CD8-positive, alpha-beta memory T cell (primary cell): ENCODE results near the gene STPG3. TPM values are rescaled to one million over a fixed set of nuclear protein-coding genes. Genes with fewer than 3 reads are reported as not detected.

Source experiments
- CTCF ChIA-PET: fragments of 350-600 bp; sonication (Branson Sonifier 250); formaldehyde crosslinking; loops from one replicate; lab custom pipeline; 2021; ENCODE audit warnings: antibody characterized with exemption; lab: Charles Lee
- POLR2A ChIA-PET: fragments of 350-600 bp; sonication (Branson Sonifier 250); formaldehyde crosslinking; loops from one replicate; lab custom pipeline; 2021; ENCODE audit warnings: antibody characterized with exemption; lab: Charles Lee
- DNase-seq, 5 donors: peaks; one replicate each; pipeline versions ENCODE4 v3.0.0 to v3.0.0-alpha.2; 2020 to 2022; ENCODE audit warnings: mixed read lengths in 1 of 5
- H3K27ac ChIP-seq: one replicate; pipeline ENCODE4 v1.7.0; 2013; ENCODE audit warnings: low read depth, mild to moderate bottlenecking, low read length, moderate library complexity
- H3K27me3 ChIP-seq: 2 replicates; pipeline ENCODE4 v1.7.0; 2013; ENCODE audit warnings: low read length, mild to moderate bottlenecking; ENCODE audit not compliant: insufficient read depth, poor library complexity, severe bottlenecking
- H3K36me3 ChIP-seq: 2 replicates; pipeline ENCODE4 v1.7.0; 2013; ENCODE audit warnings: mild to moderate bottlenecking, low read length, moderate library complexity; ENCODE audit not compliant: insufficient read depth
- H3K4me1 ChIP-seq: 2 replicates; pipeline ENCODE4 v1.7.0; 2013; ENCODE audit warnings: mild to moderate bottlenecking, low read length, moderate library complexity; ENCODE audit not compliant: insufficient read depth
- H3K4me3 ChIP-seq: 2 replicates; pipeline ENCODE4 v1.7.0; 2013; ENCODE audit warnings: mild to moderate bottlenecking, low read length
- H3K9me3 ChIP-seq: 2 replicates; pipeline ENCODE4 v1.7.0; 2013; ENCODE audit warnings: mild to moderate bottlenecking, low read length
- H3K27ac Mint-ChIP-seq, 8 donors: one replicate each; pipeline ENCODE4 v1.8.0; 2020 to 2021; ENCODE audit warnings: mixed read lengths in 8 of 8, mild to moderate bottlenecking in 6 of 8, inconsistent platforms in 3 of 8, moderate library complexity in 3 of 8
- H3K27me3 Mint-ChIP-seq, 2 donors: one replicate each; pipeline ENCODE4 v1.8.0; 2020 to 2021; ENCODE audit warnings: mixed read lengths in 2 of 2, mild to moderate bottlenecking in 1 of 2, moderate library complexity in 1 of 2
- H3K36me3 Mint-ChIP-seq, 3 donors: one replicate each; pipeline ENCODE4 v1.8.0; 2020 to 2021; ENCODE audit warnings: mixed read lengths in 3 of 3, inconsistent platforms in 1 of 3, mild to moderate bottlenecking in 1 of 3
- H3K4me1 Mint-ChIP-seq, 3 donors: one replicate each; pipeline ENCODE4 v1.8.0; 2020 to 2021; ENCODE audit warnings: mixed read lengths in 3 of 3, inconsistent platforms in 1 of 3, mild to moderate bottlenecking in 1 of 3
- H3K4me3 Mint-ChIP-seq, 7 donors: one replicate each; pipeline ENCODE4 v1.8.0; 2020 to 2021; ENCODE audit warnings: mixed read lengths in 7 of 7, mild to moderate bottlenecking in 6 of 7, moderate library complexity in 4 of 7, inconsistent platforms in 2 of 7
- H3K9me3 Mint-ChIP-seq, 5 donors: one replicate each; pipeline ENCODE4 v1.8.0; 2020 to 2022; ENCODE audit warnings: mixed read lengths in 5 of 5, mild to moderate bottlenecking in 3 of 5, moderate library complexity in 2 of 5, inconsistent platforms in 1 of 5
- polyA plus RNA-seq: library from polyadenylated mRNA; unstranded; fragments of 300-500 nt; fragmentation: Illumina TruSeq; gene quantifications from one replicate; pipeline ENCODE4 v1.2.3, GENCODE V29; 2021
- total RNA-seq, 2 experiments: library from RNA; stranded (reverse); gene quantifications; one replicate each; pipeline ENCODE4 v1.2.3, GENCODE V29; 2021

STPG3 gene
- total and polyA plus RNA-seq, 3 experiments from 2014 or later, result 0.27 to 0.28 TPM; not detected in 1

GRCh38 chr9:137223078-137223970 lies 27.8 kb upstream of the STPG3 start:
- H3K9me3 Mint-ChIP-seq, result peaks cover 0 to 1% (median 0%) of the 10 kb centered on the region in 5 donors
- Histone ChIP-seq H3K4me1 (peaks cover 13% of the 10 kb centered on the region), H3K36me3 (no peaks in the 10 kb centered on the region), H3K9me3 (no peaks in the 10 kb centered on the region), H3K4me3 (peak overlapping the region; percentile 88), H3K27me3 (no peaks in the 10 kb centered on the region), H3K27ac (peak overlapping the region; percentile 74)
- ChIA-PET CTCF (interaction anchor here (0.9 to 3.5 kb wide), 7 partner anchors 14 to 188 kb away, joined by 3 to 18 read pairs (median 4); no protein-coding TSS in a partner anchor), POLR2A (interaction anchor here (0.6 to 2.9 kb wide), 11 partner anchors 16 to 200 kb away, joined by 3 to 23 read pairs (median 7); partner anchors contain the start of genes ANAPC2, EXD3, MAN1B1 and NOXA1)
- peaks cover 2 to 4% of the 10 kb centered on the region in 2 donors for H3K27me3 Mint-ChIP-seq
- no peaks in the 10 kb centered on the region for H3K36me3 Mint-ChIP-seq
- peak overlapping the region; percentile 71 to 85 (median 76) for H3K4me3 Mint-ChIP-seq
- H3K27ac Mint-ChIP-seq, result peak overlapping the region; percentile 51 to 91 (median 81)
- peak; percentile 95 to 99 (median 98) for DNase-seq
- H3K4me1 Mint-ChIP-seq, result peaks cover 4 to 15% (median 5%) of the 10 kb centered on the region in 3 donors

- no peaks in the 10 kb centered on the region for H3K9me3 Mint-ChIP-seq
- no peaks in the 10 kb centered on the region for H3K9me3 ChIP-seq
- peak within 1 kb of the TSS; percentile 71 to 85 (median 76) for H3K4me3 Mint-ChIP-seq
- peaks cover 13% of the 10 kb centered on the region for H3K4me1 ChIP-seq
- peak within 1 kb of the TSS; percentile 74 for H3K27ac ChIP-seq
- peaks cover 4 to 15% (median 5%) of the 10 kb centered on the region in 3 donors for H3K4me1 Mint-ChIP-seq
- ChIA-PET CTCF (interaction anchor here (1.1 to 4.6 kb wide), 6 partner anchors 10 to 129 kb away, joined by 3 to 30 read pairs (median 11); partner anchors contain the start of genes ANAPC2 and SSNA1), POLR2A (interaction anchor here (2.9 kb wide), 1 partner anchor 96 kb away, joined by 13 read pairs; no protein-coding TSS in a partner anchor)
- peak within 1 kb of the TSS; percentile 51 to 91 (median 81) for H3K27ac Mint-ChIP-seq
- H3K27me3 Mint-ChIP-seq, result peaks cover 2 to 4% of the 10 kb centered on the region in 2 donors
- DNase-seq, result no peak
- peak within 1 kb of the TSS; percentile 88 for H3K4me3 ChIP-seq
- H3K27me3 ChIP-seq, result no peaks in the 10 kb centered on the region
- H3K36me3 Mint-ChIP-seq, result no peaks in the 10 kb centered on the region
- no peaks in the 10 kb centered on the region for H3K36me3 ChIP-seq
Observed at GRCh38 chr9:137224830-137225694, 26.0 kb upstream of the STPG3 start, which contains the start of gene CYSRT1. CYSRT1 (plus strand) TSS chr9:137225174; CDS start chr9:137225622, 448 bp downstream.

DNA sequence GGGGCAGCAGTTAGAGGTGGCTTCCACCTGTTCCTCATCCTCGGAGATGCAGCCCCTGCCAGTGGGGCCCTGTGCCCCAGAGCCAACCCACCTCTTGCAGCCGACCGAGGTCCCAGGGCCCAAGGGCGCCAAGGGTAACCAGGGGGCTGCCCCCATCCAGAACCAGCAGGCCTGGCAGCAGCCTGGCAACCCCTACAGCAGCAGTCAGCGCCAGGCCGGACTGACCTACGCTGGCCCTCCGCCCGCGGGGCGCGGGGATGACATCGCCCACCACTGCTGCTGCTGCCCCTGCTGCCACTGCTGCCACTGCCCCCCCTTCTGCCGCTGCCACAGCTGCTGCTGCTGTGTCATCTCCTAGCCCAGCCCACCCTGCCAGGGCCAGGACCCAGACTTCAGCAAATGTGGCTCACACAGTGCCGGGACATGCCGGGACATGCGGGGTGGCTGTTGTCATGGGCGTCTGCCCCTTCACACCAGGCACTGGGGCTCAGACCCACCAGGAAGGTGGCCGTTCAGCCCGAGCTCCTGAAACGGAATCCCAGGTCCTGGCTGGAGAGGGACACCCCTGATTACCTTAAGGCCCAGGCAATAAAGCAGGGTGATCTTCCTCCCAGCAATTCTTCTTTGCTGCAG lies 25.3 kb upstream of the STPG3 start:
- POLR2A ChIA-PET, result interaction anchor here (0.6 kb wide), 1 partner anchor 34 kb away, joined by 4 read pairs; no protein-coding TSS in a partner anchor

DNA sequence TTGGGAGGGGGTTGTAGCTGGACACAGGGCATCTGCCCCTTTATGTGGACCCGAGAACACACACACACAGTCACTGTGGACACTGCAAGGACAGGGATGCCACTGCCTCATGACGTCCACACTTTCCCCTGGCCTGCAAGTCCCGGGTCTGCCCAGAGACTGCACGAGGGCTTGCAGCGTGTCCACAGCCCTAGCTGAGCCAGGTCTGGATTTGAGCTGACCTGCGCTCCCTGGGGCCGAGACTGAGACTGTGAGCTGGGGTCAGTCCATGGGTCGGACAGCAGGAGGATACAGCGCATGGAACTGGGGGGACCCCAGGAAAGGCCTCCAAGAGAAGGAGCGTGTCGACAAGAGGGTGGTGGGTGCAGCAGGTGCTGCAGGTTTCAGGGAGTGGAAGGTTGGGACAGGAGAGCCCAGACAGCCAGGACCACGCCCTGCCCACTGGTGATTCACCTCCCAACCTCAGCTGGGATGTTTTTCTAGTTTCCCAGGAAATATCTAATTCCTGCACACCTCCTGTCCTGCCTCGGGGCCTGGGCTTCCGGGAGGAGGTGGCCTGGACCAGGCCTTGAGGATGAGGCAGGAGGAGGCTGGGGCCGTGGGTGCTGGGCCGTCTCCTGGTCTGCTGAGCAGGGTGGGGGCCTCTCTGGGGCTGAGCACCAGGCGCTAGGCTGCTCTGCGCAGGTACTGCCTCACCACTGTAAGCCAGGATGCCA lies 24.6 kb upstream of the STPG3 start:
- H3K27me3 Mint-ChIP-seq, result peaks cover 2 to 4% of the 10 kb centered on the region in 2 donors
- H3K36me3 Mint-ChIP-seq, result no peaks in the 10 kb centered on the region
- H3K27ac ChIP-seq, result no peak overlapping the region
- no peaks in the 10 kb centered on the region for H3K36me3 ChIP-seq
- peaks cover 4 to 15% (median 5%) of the 10 kb centered on the region in 3 donors for H3K4me1 Mint-ChIP-seq
- H3K4me1 ChIP-seq, result peaks cover 13% of the 10 kb centered on the region
- no peaks in the 10 kb centered on the region for H3K9me3 ChIP-seq
- H3K27ac Mint-ChIP-seq, result peak overlapping the region in 1 of 8 donors; percentile 50
- H3K27me3 ChIP-seq, result no peaks in the 10 kb centered on the region
- ChIA-PET CTCF (interaction anchor here (0.8 to 4.6 kb wide), 14 partner anchors 10 to 198 kb away, joined by 3 to 30 read pairs (median 5); partner anchors contain the start of genes ABCA2, ANAPC2, DPP7 and NPDC1), POLR2A (interaction anchor here (0.6 to 1.0 kb wide), 3 partner anchors 26 to 180 kb away, joined by 4 to 5 read pairs (median 4); partner anchors contain the start of gene TPRN)
- no peak overlapping the region for H3K4me3 Mint-ChIP-seq
- no peaks in the 10 kb centered on the region for H3K9me3 Mint-ChIP-seq
- no peak for DNase-seq
- H3K4me3 ChIP-seq, result no peak overlapping the region

More for the DNA sequence above, 25.3 kb upstream of the STPG3 start:
- Histone ChIP-seq H3K4me1 (peaks cover 13% of the 10 kb centered on the region), H3K27ac (no peak overlapping the region), H3K9me3 (no peaks in the 10 kb centered on the region), H3K4me3 (no peak overlapping the region), H3K36me3 (no peaks in the 10 kb centered on the region), H3K27me3 (no peaks in the 10 kb centered on the region)
- CTCF ChIA-PET, result interaction anchor here (1.1 to 4.6 kb wide), 8 partner anchors 9 to 197 kb away, joined by 3 to 30 read pairs (median 9); partner anchors contain the start of genes ABCA2, ANAPC2, SSNA1 and TUBB4B
- Mint-ChIP-seq H3K4me3 (no peak overlapping the region), H3K27me3 (peaks cover 2 to 4% of the 10 kb centered on the region in 2 donors), H3K36me3 (no peaks in the 10 kb centered on the region), H3K4me1 (peaks cover 4 to 15% (median 5%) of the 10 kb centered on the region in 3 donors), H3K27ac (peak overlapping the region in 1 of 8 donors; percentile 50), H3K9me3 (no peaks in the 10 kb centered on the region)
- no peak for DNase-seq

DNA sequence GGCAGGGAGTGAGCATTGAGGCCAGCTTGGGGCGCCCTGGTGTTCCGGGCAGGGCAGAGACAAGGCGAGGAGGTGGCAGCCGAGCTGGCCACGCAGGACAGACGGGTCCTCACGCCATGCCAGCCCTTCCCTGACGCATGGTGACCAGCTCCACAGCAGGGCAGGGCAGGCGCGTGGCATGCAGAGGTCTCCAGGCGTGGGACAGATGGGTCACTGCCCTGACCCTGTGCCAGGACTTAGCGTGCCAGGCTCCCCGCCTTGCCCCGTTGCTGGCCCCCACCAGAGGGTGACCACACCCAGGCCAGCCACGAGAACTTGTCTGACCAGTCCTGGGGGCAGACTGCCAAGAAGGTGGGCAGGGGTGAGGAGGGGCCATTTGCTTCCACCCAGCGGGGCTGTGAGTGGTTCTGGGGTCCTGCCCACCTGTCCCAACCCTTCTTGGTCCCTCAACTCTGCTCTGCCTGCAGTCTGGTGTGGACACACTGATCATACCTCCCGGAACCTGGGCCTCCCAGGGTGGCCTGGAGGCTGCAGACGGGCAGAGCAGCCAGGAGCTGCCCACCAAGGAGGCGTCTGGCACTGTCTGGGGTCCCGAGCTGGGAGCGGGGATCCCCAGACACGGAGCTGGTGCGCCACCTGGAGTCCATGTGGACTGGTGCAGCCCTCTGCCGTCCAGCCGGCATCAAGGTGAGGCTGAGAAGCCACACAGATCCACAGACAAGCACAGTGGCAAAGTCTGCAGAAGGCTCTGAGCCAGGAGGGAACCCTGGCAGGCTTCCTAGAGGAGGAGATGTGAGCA lies 23.8 kb upstream of the STPG3 start, which contains the start of gene RNF224:
TSS of gene RNF224 (plus strand) at position 449 of the 799 bp plus-strand sequence. CDS start 834 bp downstream, outside the sequence.
- H3K27ac ChIP-seq, result no peak within 1 kb of the TSS
- no peak within 1 kb of the TSS for H3K4me3 ChIP-seq
- peaks cover 2 to 7% of the 10 kb centered on the region in 2 donors for H3K27me3 Mint-ChIP-seq
- H3K27ac Mint-ChIP-seq, result peak within 1 kb of the TSS in 3 of 8 donors; percentile 47 to 60 (median 60)
- ChIA-PET CTCF (interaction anchor here (0.8 to 4.6 kb wide), 18 partner anchors 10 to 440 kb away, joined by 3 to 30 read pairs (median 5); partner anchors contain the start of genes ABCA2, ANAPC2, DPP7 and MAN1B1), POLR2A (interaction anchor here (0.7 to 1.0 kb wide), 2 partner anchors 26 to 181 kb away, joined by 4 to 5 read pairs; partner anchors contain the start of gene TPRN)
- peak; percentile 73 to 87 (median 76) for DNase-seq
- H3K4me1 ChIP-seq, result peaks cover 13% of the 10 kb centered on the region
- H3K4me3 Mint-ChIP-seq, result peak within 1 kb of the TSS in 2 of 7 donors; percentile 6 to 17
- H3K9me3 Mint-ChIP-seq, result no peaks in the 10 kb centered on the region
- H3K27me3 ChIP-seq, result no peaks in the 10 kb centered on the region
- H3K36me3 ChIP-seq, result no peaks in the 10 kb centered on the region
- no peaks in the 10 kb centered on the region for H3K9me3 ChIP-seq
- no peaks in the 10 kb centered on the region for H3K36me3 Mint-ChIP-seq
- peaks cover 4 to 15% (median 5%) of the 10 kb centered on the region in 3 donors for H3K4me1 Mint-ChIP-seq
